ENCODE results near the gene GPBP1L1.
"Not testable (repeated sequence)": the region's sequence is repeated elsewhere in the genome, so short reads cannot be mapped to it uniquely, and the experiment has no call there.

Gene GPBP1L1, protein sequence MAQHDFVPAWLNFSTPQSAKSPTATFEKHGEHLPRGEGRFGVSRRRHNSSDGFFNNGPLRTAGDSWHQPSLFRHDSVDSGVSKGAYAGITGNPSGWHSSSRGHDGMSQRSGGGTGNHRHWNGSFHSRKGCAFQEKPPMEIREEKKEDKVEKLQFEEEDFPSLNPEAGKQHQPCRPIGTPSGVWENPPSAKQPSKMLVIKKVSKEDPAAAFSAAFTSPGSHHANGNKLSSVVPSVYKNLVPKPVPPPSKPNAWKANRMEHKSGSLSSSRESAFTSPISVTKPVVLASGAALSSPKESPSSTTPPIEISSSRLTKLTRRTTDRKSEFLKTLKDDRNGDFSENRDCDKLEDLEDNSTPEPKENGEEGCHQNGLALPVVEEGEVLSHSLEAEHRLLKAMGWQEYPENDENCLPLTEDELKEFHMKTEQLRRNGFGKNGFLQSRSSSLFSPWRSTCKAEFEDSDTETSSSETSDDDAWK

DNA sequence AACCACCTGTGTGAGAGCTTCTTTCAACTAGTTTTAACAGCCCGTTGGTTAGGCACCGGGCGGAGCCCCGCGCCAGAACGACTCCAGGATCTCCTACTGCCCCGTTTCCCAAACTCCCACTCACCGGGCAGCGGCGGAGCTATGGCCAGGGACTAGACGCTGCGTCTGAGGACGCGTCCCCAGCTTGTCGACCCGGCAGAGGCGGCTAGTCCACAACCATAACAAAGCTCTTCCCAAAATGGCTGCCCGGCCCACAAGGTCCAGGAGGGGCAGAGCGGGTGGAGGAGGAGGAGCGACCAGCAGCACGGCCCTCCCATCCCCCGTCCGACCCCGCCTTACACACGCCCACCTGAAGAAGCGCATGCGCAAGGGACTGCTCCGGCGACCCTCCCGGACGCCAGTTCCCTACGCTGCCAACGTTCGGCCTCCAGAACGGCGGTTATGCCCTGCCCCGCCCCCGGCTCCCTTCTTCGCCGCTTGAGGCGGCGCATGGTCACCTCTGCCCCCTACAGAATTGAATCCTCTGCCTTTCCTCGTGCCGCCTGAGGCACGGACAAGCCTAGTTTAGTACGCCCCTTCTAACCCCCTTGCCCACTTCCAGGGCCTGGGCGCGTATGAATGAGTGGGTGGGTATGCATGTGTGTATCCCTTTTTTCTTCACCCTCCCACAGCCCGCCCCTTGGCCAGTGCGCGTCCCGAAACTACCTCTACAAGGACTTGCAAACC lies at the start of gene GPBP1L1:
GPBP1L1 (minus strand) TSS at position 246 of the 726 bp plus-strand sequence. CDS start 27,446 bp downstream, outside the sequence.
- peak; percentile 99 for DNase-seq (ENCODE audit: low read depth)

DNA sequence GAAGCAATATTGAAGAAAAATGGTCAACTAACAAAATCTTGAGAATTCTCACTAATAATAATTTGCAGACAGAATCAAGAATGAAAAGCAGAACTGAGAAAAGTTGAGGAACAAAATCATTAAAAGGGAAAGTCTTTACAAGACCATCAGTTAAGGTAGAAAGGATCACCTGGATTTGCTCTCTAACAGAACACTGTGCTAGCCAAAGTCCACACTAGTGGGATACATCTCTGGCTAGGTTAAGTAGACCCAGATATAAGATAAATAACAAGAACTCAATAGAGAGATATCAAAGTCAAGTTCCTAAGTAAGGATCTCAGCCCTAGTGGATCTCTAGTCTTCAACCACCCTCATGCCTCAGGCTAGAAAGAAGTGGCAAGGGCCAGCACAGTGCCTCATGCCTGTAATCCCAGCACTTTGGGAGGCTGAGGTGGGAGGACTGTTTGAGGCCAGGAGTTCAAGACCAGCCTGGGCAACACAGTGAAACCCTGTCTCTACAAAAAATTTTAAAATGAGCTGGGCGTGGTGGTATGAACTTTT lies 44.5 kb upstream of the GPBP1L1 start:
- no peak for DNase-seq (ENCODE audit: low read depth)

DNA sequence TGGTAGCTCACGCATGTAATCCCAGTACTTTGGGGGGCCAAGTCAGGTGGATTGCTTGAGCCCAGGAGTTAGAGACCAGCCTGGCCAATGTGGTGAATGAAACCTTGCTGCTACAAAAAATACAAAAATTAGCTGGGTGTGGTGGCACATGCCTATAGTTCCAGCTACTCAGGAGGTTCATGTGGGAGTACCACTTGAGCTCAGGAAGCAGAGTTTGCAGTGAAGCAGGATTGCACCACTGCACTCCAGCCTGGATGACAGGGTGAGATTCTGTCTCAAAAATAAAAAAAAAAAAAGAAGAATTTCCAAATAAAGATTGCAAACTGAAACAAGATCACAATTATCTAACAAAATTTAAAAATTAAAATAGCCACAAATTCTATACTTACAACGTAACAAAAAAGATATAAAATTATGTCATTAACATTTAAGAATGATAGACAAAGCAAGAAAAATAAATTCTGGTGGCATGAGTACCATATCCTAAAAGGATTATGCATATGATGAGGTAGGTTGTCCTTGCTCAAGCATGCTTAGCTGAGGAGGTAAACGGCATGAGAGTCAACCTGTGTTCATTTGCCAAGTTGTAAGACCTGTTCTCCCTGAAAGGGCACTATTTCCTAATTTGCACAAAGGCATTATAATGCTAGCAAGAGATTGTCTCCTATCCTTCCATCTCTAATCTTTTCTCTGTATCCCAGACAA lies 43.9 kb upstream of the GPBP1L1 start:
- no peak for DNase-seq (ENCODE audit: low read depth)

DNA sequence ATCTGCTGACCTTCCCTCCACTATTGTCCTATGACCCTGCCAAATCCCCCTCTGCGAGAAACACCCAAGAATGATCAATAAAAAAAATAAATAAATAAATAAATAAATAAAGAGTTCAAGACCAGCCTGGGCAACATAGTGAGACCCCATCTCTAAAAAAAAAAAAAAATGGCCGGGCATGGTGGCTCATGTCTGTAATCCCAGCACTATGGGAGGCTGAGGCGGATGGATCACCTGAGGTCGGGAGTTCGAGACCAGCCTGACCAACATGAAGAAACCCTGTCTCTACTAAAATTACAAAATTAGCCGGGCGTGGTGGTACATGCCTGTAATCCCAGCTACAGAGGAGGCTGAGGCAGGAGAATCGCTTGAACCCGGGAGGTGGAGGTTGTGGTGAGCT lies 39.7 kb upstream of the GPBP1L1 start:
- not testable (repeated sequence) for DNase-seq (ENCODE audit: low read depth)

DNA sequence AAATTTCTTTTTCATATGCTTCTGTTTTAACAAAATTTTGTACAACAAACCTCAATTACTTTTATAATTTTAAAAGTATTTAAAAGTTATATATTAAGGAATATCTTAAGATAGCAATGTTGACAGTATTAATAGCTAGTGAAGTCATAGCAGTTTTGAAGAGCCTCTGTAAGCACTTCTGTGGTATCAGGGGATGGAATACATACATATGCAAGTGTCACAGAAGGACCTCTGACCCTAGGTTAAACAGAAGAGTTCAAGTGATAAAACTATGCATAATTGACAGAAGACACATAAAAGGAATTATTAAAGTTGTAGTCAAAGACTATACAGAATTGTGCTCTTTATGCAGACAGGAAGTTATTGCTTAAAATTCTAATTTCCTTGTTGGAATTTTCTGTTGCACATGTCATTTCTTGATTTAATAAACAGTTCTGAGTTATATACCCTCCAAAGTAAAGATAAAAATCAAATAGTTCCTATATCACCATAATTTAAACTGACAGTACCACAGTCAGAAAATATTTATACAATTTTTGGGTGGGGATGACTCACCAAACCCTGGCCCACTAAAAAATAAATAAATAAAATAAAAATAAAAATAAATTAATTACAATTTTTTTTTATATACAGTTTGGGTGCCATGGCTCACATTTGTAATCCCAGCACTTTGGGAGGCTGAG lies 37.1 kb upstream of the GPBP1L1 start:
- DNase-seq (ENCODE audit: low read depth): no peak

DNA sequence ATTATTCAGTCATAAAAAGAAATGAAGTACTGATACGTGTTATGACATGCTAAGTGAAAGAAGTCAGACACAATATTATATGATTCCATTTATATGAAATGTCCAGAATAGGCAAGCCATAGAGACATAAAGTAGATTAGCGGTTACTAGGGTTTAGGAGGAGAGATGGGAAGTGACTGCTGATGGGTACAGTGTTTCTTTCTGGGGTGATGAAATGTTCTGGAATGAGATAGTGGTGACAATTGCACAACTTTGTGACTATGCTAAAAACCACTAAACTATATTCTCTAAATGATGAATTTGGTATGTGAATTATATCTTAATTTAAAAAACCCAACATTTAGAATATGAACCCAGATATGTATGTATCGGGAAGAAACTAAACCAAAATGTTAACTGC lies 36.5 kb upstream of the GPBP1L1 start:
- DNase-seq (ENCODE audit: low read depth): no peak

DNA sequence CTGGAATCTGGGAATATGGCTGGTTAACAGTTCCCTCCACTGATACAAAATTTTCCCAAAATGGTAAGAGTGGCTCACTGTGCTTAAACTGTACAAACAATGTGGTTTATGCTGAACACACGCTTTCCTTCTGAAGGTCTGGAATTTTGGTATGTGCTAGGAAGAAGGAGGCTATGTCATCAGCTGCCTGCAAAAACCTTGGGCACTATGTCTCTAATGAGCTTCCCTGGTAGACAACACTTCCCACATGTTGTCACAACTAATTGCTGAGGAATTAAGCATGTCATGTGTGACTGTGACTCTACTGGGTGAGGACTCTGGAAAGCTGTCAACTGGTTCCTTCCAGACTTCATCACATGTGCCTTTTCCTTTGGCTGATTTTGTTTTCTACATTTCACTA lies 34.9 kb upstream of the GPBP1L1 start:
- no peak for DNase-seq (ENCODE audit: low read depth)

DNA sequence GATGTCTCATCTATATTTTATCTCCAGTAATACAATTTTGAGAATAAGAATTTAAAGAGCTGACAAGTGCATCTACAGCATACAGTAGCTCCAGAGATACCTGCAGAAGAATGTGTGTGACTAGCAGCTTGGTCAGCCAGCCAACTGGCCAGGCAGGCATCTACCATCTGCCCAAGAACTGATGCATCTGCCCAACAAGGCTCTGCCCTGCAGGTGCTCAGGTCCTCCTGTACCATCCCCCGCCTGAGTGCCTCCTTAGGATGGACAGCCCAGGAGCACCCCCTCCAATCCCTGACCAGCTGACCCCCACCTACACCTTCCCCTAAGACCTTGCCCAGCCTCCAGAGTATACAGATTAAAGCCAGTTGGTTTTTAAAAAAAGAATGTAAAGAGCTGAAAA lies 32.0 kb upstream of the GPBP1L1 start:
- no peak for DNase-seq (ENCODE audit: low read depth)

DNA sequence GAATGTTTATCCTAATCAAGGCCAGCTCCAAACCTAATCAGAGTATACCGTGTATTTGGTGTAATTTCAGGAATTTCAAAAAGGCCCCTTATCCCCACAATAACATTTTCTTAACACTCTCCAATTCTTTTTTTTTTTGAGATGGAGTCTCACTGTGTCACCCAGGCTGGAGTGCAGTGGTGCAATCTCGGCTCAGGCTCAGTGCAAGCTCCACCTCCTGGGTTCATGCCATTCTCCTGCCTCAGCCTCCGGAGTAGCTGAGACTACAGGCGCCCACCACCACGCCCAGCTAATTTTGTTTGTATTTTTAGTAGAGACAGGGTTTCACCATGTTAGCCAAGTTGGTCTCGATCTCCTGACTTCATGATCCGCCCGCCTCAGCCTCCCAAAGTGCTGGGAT lies 31.1 kb upstream of the GPBP1L1 start:
- not testable (repeated sequence) for DNase-seq (ENCODE audit: low read depth)

DNA sequence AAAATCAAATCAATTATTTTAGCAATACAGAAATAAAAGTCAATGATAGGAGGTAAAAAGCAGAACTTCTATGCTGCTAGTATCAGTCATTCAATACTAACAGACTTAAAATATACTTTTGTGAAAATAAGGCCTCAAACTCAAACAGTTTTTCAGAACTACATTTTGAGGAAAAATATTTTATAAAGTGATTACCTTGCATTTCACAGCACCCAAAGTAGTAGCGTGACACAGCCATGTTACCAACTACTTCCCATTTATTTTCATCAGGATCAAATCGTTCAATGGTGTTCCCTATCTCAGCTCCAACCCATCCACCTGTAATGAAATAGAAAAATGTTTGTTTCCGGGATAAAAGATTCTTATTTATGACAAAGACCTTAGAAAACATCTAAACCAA lies 30.4 kb upstream of the GPBP1L1 start:
- no peak for DNase-seq (ENCODE audit: low read depth)

DNA sequence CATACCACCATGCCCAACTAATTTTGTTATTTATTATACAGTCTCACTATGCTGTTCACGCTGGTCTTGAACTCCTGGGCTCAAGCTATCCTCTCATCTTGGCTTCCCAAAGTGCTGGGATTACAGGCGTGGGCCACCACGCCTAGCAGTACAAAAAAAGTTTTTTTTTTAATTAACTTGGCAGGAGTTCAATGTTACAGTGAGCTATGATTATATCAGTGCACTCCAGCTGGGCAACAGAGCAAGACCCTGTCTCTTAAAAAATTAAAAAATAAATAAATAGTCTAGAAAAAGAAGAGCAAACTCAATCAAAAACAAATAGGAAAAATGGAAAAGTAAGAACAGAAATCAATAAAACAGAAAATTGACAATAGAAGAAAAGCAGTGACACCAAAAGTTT lies 27.4 kb upstream of the GPBP1L1 start:
- DNase-seq (ENCODE audit: low read depth): no peak

DNA sequence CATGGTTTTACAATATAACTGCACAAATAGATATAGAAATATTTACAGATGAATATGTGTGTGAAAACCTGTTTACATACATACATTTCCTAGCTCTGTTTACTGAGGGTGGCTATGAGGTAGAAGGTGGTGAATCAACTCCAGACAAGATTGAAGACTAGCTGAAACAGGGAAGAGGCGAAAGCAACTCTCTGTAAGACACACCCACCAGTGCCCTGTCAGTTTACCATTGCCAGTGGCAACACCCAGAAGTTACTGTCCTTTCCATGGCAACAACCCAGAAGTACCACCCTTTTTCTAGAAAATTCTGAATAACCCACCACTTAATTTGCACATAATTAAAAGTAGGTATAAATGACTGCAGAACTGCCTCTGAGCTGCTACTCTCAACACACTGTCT lies 18.3 kb upstream of the GPBP1L1 start:
- DNase-seq (ENCODE audit: low read depth): no peak

DNA sequence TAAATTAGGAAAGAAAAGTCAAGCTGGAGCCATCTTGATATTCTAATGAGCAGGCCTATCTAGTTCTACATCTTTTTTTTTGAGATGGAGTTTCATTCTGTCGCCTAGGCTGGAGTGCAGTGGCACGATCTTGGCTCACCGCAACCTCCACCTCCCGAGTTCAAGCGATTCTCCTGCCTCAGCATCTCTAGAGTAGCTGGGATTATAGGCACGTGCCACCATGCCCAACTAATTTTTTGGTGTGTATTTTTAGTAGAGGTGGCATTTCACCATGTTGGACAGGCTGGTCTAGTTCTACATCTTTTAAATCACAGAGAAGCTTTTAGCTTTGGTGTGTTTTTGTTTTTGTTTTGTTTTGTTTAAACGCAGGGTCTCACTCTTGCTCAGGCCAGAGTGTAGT lies 8.5 kb upstream of the GPBP1L1 start:
- DNase-seq (ENCODE audit: low read depth): no peak

DNA sequence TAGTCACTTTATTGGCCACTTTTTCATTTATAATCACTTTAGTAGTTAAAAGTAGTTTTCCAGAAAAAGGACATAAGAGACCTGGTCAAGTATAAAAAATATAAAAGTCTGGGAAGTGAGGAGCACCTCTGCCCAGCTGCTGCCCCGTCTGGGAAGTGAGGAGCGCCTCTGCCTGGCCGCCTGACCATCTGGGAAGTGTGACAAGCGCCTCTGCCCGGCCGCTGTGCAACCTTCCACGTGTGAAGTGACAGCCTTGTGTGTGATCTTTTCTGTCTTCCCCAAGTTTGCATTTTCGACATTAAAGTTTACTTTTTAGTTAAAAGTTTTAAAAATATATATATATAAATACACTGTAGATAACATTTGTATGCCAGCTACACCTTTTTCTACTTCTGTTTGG lies 7.5 kb upstream of the GPBP1L1 start:
- DNase-seq (ENCODE audit: low read depth): not testable (repeated sequence)

DNA sequence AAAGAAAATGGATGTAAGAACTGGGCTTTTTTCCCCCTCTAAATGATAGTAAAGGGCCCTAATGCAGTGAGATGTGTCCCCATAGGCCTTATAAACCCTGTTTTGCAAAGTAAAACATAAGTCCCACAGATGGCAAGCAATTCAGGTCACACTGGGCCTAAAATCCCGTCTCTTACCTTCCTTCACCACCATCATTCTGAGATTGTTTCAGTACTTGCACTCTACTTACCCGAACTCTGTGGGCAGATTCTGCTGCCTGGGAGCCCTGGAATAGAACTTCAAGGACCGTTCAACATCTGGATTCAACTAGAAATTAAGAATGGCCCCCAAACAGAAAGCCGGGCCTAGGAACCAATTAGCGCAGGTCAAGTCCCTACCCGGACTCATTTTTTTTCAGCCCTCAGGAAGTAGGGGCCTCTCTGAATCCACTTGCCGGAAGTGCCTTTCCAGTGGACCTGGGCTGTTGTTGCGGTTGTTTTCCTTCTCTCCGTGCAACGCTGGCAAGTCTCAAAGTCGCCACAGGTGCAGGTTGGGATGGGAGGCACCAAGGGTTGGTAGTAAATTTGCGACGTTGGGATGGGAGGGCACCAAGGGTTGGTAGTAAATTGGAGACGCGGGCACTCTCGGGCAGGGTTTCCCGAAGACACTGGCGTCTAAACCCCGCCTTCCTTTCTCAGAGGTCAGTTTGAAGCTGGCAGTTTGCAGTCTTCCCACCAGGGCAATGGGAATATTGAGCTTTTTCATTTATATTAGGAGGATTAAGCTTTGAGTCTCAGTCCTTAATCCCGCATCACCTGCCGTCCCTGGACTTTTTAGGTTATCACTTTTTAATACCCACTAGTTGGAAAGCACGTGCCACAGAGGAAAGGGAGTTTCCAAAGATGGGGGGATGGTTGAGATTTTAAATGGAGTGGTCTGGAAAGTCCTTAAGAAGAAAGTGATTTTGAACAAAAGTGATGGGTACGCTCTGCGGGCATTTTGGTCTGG lies 1.7 kb upstream of the GPBP1L1 start, which contains the start of gene TMEM69:
TMEM69 (plus strand) TSS at position 428 of the 987 bp plus-strand sequence. CDS start 2,888 bp downstream, outside the sequence.
- DNase-seq (ENCODE audit: low read depth): peak; percentile 79

DNA sequence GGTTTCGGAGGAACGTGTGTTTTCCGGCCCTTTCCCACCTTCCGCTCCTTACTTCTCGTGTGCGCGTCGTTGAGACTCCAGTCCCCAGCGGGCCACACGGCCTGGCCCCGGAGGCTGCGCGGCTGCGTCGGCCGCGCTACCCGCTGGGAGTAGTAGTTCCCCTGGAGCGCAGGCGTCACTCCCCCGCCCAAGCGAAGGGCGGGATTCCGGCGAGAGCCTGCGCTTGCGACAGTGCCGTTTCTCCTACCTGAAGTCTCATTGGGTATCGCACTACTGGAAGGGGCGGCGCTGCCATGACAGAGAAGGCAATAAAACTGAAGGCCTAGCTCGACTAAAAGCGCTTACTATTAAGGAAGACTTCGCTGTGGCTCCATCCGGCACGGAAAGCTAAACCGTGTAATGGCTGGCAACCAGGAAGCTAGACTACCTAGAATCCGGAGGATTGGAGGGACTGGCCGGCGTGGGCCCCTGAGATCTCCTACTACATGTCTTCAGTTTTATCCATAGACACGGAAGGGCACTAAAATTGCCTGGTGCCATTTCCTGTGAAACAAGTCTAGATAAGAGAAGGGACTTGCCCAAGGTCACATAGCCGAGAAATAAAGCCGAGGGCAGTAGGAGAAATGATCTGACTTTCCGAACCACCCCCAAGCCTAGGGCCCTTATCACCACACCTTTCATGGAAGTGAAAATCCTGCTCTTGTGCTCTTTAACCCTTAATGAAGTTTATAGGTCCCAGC lies 851 bp upstream of the GPBP1L1 start:
- DNase-seq (ENCODE audit: low read depth): peak; percentile 97

DNA sequence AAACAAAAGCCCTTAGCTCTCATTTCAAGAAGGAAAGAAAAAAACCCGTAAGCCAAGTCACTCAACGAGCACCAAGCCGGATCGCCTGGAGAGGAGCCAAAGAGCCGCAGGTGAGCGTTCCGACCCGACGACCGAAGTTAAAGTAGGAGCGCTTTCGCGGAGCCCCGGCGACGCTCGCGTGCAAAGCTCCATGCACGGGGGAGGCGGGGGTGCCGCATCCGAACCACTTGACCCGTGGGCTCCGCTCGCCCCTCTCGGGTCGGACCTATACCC lies 382 bp downstream of the GPBP1L1 start:
- DNase-seq (ENCODE audit: low read depth): no peak

DNA sequence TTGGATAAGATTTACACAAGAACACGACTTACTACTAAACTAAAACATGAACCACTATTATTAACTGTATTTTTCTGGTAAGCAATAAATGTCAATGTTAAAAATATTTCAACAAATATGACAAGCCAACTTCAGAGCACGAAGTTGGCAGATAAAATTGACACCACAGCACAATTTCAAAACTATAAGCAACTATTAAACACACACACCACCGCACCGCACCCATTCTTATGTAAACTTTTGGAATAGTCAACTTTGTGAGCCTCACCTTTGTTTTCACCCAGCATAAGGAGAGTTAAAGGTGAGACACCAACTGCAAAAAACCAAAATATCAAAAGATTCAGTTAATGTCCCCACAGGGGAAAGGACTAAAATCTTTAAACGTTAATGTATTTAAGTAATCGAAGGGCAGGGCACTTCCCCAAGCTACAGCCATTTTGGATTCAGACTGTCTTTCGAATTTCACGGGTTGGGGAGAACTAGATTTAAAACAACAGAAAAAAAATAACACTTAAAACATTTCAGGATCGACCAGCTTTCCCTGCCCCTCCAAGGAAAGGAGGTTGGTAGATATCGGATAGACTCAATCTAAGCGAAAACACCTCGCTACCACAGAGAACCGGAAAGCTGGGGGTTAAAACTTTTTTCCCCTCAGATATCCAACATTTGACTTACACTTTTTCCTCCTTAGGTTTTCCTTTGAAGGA lies 872 bp downstream of the GPBP1L1 start:
- no peak for DNase-seq (ENCODE audit: low read depth)

DNA sequence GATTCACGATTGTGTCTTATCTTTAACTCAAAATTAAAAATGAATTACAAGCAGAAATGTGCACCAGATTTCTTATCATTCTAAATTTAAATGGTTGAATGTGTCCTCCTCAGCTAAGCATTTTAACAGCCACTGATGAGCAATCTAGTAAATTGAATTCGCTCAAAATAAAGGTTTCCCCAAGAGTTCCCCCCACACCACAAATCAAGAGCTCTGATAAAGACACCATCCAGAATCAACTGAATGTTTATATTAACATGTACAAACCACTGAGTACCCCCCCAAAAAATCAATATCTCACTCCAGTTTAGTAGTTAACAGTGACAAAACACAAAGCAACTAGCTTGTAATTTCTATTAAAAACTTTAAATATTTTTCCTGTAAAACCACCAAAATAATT lies 1.9 kb downstream of the GPBP1L1 start:
- DNase-seq (ENCODE audit: low read depth): no peak
